Measurements from ENCODE around the gene GPR137B.

DNA sequence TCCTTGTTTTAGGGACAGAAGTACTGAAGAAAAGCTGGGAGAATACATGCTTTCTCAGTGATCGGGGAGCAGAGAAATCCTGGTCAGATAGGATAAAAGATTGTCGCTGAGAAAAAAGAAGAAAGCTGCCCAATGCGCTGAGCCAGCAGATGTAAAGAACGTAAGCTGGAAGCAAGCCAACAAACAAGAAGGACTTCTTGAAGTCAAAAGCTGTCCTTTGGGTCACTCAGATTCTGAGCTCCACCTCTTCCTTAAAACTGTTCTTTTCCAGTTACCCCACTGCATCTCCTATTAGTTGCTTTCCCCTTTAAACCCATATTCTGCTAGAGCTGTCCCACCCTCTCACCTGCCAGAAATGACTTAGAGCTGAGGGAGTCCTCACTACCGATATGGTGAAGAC is 64.8 kb downstream of the GPR137B start:
- TF ChIP-seq POLR2A (IDR thresholded peaks at IDR 0.05) (no peak), CTCF (IDR thresholded peaks at IDR 0.05) (no peak)
